ENCODE measurements around the gene METAP1D. TPM values are rescaled to one million over a fixed set of nuclear protein-coding genes. Genes with fewer than 3 reads are reported as not detected.
A peak's percentile ranks its signal among the peaks of the same experiment; 100 is the strongest.
"Not testable (repeated sequence)": the region's sequence is repeated elsewhere in the genome, so short reads cannot be mapped to it uniquely, and the experiment has no call there.

Gene METAP1D
- total RNA-seq, 1 experiment from 2014 or later, result 6.8 TPM

GRCh38 chr2:172102391-172103359 is 102.9 kb downstream of the METAP1D start, which contains the start of gene DLX2:
Gene DLX2, minus strand, starts transcription at chr2:172102900. Its CDS starts 362 bp downstream, at chr2:172102538.
- peak; percentile 92 for DNase-seq (ENCODE audit: low read depth)

GRCh38 chr2:172103471-172104272 is 103.9 kb downstream of the METAP1D start:
- DNase-seq (ENCODE audit: low read depth), result peak; percentile 86

DNA sequence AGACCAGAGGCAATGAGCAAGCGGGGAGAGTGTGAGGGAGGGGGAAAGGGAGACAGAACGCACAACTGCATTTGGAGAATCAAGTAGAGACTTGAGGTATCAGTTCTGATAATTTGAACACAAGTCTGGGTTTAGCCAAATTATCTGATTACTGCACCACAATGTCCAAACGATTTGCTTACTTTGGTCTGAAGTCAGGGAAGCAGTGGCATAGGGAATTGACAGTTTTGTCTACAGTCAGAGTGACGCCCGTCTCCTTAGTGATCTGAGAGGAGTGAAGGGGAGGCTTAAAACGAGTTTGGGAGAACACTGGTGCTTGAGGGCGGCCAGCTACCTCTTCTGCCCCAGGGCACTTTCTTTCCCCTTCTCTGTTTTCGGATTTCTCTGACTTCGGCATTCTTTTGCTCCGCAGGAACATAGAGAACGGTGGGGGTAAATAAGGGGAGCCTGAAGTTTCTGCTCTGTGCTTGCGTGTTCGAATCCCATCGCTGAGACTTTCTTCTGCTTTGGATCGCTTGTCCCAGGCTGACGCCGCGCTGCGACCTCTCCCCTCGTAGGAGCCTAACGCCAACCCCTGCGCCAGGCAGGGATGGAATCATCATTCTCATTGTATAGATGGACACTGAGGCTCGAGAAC is 105.8 kb downstream of the METAP1D start:
- no peak for DNase-seq (ENCODE audit: low read depth)

DNA sequence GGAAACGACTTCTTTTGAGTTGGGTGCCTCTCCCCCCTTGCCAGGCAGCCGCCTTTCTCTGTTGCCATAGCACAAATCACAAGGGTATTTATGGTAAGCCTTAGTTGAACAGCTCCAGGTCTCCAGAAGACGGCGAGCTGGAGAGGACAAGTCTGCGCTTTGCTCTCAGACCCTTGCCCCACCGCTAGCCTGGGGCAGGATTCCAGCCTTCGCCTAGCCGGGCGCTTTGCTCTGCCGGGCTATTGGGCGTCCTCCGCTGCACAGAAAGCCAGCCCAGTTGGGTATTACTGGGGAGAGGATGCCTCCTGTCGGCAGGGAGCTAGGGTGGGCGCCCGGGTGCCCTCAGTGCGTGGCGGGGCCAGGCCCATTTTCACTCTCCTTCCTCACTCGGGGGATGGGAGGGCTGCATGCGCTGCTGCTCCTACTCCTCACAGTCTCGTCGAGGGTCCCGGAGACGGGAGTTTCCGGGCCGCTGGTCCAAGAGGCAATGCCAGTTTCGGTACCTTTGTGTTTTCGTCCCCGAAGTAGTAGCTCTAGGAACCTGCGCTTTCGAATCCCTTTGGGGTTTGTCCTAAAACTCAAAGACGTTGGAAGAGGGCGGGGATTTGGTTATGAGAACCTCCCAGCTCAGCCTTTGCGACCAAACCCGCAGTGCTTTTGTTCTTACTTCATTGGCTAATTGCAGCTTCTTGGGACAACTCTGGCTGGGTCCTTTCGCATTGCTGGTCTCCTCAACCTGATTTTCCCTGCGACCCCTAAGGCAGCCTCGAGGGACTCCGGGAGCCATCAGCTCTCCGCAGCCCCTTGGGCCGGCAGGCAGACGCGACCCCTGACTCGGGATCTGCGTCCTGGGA is 106.6 kb downstream of the METAP1D start:
- DNase-seq (ENCODE audit: low read depth), result peak; percentile 72

DNA sequence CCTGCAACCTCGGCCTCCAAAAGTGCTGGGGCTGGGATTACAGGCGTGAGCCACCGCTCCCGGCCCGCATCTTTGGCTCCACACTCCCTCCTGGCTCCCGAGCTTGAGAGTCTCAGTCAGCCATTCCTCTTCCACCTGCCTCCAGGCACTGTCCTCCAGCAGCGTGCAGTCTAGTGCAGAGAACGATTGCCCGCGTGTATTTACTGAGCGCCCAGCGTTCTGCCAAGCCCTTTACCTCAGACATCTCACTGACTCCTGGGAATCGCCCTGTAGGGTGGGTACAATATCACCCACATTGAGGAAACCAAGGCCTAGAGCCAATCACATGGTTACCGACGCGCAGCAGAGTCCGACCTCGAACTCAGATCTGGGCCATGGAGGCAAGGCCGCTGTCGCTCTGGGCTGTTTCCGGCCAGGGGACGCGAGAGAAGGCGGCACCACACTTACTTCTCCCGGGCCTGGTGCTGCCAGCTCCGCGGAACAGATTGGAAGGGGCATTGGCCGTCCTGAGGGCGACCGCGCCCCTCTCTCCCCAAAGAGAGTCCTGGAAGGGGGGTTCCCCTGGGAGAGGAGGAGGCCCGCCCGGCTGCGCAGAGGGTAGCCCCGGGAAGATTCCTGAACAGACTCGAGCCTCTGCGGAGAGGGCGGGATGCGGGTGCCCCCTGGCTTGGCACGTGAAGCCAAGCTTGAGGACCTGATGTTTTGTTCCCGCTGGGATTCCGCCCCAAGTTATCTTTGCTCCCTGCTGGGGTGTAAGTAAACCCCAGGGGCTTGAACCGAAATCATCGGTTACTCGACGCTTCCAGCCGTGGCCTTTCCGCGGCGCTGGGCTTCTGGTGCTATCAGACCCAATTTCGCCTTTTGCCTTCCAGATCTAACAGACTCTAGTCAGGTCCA is 108.2 kb downstream of the METAP1D start:
- no peak for DNase-seq (ENCODE audit: low read depth)

- no peak for DNase-seq (ENCODE audit: low read depth)
Measured at GRCh38 chr2:172108587-172108930, 108.8 kb downstream of the METAP1D start.

DNA sequence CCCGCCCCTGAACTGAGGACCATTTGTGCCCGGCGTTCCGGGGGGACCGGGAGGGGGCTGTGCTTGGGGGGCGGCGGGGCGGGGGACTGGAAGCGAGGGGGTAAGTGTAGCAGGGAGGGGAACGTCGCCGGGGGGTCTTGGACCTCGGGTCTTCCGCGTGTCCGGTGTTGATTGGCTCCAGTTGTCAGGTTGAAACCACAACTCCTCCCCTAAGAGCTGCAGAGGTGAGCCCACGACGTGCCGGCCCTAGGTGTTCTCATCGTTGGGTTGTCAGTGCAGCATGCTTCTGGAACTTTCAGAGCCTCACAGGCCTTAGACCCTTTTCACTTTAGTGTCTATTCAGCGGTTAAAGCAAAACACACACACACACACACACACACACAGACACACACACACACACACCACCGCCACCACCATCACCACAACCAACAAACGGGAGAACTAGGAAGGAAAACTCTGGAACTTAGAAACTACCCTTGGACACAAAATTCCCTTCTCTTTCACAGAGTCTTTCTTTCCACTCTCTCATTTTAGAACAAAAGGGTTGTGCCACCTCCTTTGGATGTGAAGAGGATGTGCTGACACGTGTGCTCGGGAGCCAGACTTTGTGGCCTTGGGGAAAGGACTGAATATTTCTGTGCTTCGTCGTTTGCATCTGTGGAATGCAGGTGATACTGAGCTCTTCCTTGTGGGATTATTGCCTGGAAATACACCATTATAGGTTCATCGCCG is 109.7 kb downstream of the METAP1D start:
- DNase-seq (ENCODE audit: low read depth), result no peak

- DNase-seq (ENCODE audit: low read depth), result no peak
Measured at GRCh38 chr2:172109988-172110811, 110.4 kb downstream of the METAP1D start.

- DNase-seq (ENCODE audit: low read depth), result peak; percentile 61
Measured at GRCh38 chr2:172113617-172114016, 113.9 kb downstream of the METAP1D start.

DNA sequence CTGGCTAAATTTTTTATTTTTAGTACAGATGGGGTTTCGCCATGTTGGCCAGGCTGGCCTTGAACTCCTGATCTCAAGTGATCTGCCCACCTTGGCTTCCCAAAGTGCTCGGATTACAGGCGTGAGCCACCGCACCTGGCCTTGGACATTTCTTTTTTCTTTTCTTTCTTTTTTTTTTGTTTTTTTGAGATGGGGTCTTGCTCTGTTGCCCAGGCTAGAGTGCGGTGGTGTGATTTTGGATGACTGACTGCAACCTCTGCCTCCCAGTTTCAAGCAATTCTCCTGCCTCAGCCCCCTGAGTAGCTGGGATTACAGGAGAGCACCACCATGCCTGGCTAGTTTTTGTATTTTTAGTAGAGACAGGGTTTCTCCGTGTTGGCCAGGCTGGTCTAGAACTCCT is 114.4 kb downstream of the METAP1D start:
- DNase-seq (ENCODE audit: low read depth), result not testable (repeated sequence)

- DNase-seq (ENCODE audit: low read depth), result no peak
Measured at GRCh38 chr2:172114579-172114978, 114.8 kb downstream of the METAP1D start.

GRCh38 chr2:172116107-172116506 is 116.4 kb downstream of the METAP1D start:
- DNase-seq (ENCODE audit: low read depth), result no peak

DNA sequence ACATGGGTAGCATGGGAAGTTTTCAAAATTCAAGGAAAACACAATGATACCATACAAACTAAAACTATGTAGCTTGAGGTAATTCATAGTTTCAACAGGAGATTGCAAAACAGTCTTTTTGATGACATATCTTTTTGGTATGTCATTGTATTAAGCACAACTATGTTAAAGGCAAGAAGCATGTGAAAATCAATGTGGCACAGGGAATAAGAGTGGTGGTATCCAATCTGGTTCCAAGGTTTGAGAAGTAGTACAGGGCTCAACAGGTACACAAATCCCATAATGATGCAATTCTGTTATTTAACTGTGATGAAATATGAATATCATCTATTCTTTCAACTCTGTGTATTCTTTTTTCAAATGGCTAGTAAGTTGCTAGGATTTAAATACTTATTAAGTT is 119.3 kb downstream of the METAP1D start:
- DNase-seq (ENCODE audit: low read depth), result peak; percentile 71

- no peak for DNase-seq (ENCODE audit: low read depth)
Measured at GRCh38 chr2:172120118-172120517, 120.4 kb downstream of the METAP1D start.

- DNase-seq (ENCODE audit: low read depth), result no peak
Measured at GRCh38 chr2:172128484-172128883, 128.7 kb downstream of the METAP1D start.

GRCh38 chr2:172129404-172129803 is 129.7 kb downstream of the METAP1D start:
- DNase-seq (ENCODE audit: low read depth), result no peak
